OCI-LY3 (cell line): ENCODE data around the gene PTPN11.
"Not testable (repeated sequence)": the region's sequence is repeated elsewhere in the genome, so short reads cannot be mapped to it uniquely, and the experiment has no call there.

Experiments
- H2AFZ ChIP-seq: fragments of 200-600, 300-600 bp; shearing (Covaris generic); 2 replicates; pipeline ENCODE4 v1.6.0; 2014; ENCODE audit warnings: antibody characterized with exemption, low read depth, low read length
- H3K27ac ChIP-seq: fragments of 200-600, 300-600 bp; sonication (generic); 2 replicates; pipeline ENCODE4 v1.5.1; 2014; ENCODE audit warnings: mild to moderate bottlenecking, low read length, moderate library complexity, mixed read lengths
- H3K27me3 ChIP-seq: fragments of 200-600, 300-600 bp; sonication (generic); 2 replicates; pipeline ENCODE4 v1.6.1; 2014; ENCODE audit warnings: low read depth, low read length, mixed read lengths
- H3K36me3 ChIP-seq: fragments of 200-600, 300-600 bp; sonication (generic); replicated peaks from 2 replicates; pipeline ENCODE3; 2014; ENCODE audit warnings: low read depth, low read length, mixed read lengths
- H3K4me1 ChIP-seq: fragments of 300-600, 200-600 bp; sonication (generic); 2 replicates; pipeline ENCODE4 v1.6.1; 2014; ENCODE audit warnings: low read length, mixed read lengths
- H3K4me2 ChIP-seq: fragments of 200-600, 300-600 bp; sonication (generic); 2 replicates; pipeline ENCODE4 v1.6.1; 2014; ENCODE audit warnings: low read length, mixed read lengths
- H3K4me3 ChIP-seq: fragments of 300-600, 200-600 bp; sonication (generic); 2 replicates; pipeline ENCODE4 v1.5.1; 2014; ENCODE audit warnings: antibody characterized with exemption, mild to moderate bottlenecking, low read length, moderate library complexity
- H3K79me2 ChIP-seq: fragments of 300-600, 200-600 bp; shearing (Covaris generic); 2 replicates; pipeline ENCODE4 v1.6.1; 2014; ENCODE audit warnings: mild to moderate bottlenecking, low read length, mixed read lengths
- H3K9ac ChIP-seq: fragments of 300-600, 200-600 bp; shearing (Covaris generic); 2 replicates; pipeline ENCODE4 v1.6.0; 2014; ENCODE audit warnings: mild to moderate bottlenecking, low read length, moderate library complexity
- H3K9me3 ChIP-seq: fragments of 200-600, 300-600 bp; shearing (Covaris generic); 2 replicates; pipeline ENCODE4 v1.6.1; 2014; ENCODE audit warnings: low read length, mixed read lengths; ENCODE audit not compliant: insufficient read depth
- H4K20me1 ChIP-seq: fragments of 200-600, 300-600 bp; sonication (generic); 2 replicates; pipeline ENCODE4 v1.6.1; 2016; ENCODE audit warnings: low read length, mixed read lengths; ENCODE audit not compliant: insufficient read depth
- EZH2phosphoT487 ChIP-seq: fragments of 200-600 bp; shearing (Covaris generic); IDR thresholded peaks from 2 replicates; pipeline ENCODE4 v1.6.1; 2018; ENCODE audit warnings: antibody characterized with exemption, mixed run types, low read depth
- TF ChIP-seq, protein P1 (sequence below): fragments of 200-600, 300-600 bp; sonication (generic); IDR thresholded peaks from 2 replicates; pipeline ENCODE4 v1.5.1; 2014; ENCODE audit warnings: antibody characterized with exemption, low read length, low read depth

Gene PTPN11

GRCh38 chr12:112517730-112518364, 99.1 kb downstream of the PTPN11 start:
- Histone ChIP-seq H3K36me3 (no peaks in the 10 kb centered on the region), H3K4me2 (no peak overlapping the region), H3K9me3 (no peaks in the 10 kb centered on the region), H2AFZ (no peak overlapping the region), H3K4me1 (no peaks in the 10 kb centered on the region), H3K27ac (no peak overlapping the region), H3K27me3 (no peaks in the 10 kb centered on the region), H4K20me1 (no peaks in the 10 kb centered on the region), H3K9ac (no peak overlapping the region), H3K4me3 (no peak overlapping the region), H3K79me2 (no peaks in the 10 kb centered on the region)
- TF ChIP-seq, protein P1, sequence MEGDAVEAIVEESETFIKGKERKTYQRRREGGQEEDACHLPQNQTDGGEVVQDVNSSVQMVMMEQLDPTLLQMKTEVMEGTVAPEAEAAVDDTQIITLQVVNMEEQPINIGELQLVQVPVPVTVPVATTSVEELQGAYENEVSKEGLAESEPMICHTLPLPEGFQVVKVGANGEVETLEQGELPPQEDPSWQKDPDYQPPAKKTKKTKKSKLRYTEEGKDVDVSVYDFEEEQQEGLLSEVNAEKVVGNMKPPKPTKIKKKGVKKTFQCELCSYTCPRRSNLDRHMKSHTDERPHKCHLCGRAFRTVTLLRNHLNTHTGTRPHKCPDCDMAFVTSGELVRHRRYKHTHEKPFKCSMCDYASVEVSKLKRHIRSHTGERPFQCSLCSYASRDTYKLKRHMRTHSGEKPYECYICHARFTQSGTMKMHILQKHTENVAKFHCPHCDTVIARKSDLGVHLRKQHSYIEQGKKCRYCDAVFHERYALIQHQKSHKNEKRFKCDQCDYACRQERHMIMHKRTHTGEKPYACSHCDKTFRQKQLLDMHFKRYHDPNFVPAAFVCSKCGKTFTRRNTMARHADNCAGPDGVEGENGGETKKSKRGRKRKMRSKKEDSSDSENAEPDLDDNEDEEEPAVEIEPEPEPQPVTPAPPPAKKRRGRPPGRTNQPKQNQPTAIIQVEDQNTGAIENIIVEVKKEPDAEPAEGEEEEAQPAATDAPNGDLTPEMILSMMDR, result no peak
- TF ChIP-seq EZH2phosphoT487, result no peak

DNA sequence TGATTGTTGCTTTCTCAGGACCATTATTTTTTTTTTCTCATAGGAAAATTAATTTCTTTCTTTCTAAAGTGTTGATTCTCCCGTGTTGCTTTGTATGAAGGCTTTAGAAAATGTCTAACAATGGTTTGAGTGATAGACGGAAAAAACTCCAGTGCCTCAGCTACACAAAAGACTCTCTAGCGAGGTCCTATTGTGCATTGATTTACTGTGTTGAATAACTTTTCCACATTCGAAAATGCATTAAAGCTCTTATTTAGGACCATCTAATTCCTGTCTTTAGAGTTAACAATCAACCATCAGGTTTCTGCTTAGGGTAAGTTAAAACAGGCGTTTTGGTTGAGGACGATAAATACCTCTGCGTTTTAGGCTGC, 99.6 kb downstream of the PTPN11 start:
- H3K27ac ChIP-seq, result no peak overlapping the region
- H3K4me2 ChIP-seq, result no peak overlapping the region
- TF ChIP-seq, protein P1, result no peak
- no peak for TF ChIP-seq EZH2phosphoT487
- H3K36me3 ChIP-seq, result no peaks in the 10 kb centered on the region
- no peaks in the 10 kb centered on the region for H3K27me3 ChIP-seq
- H2AFZ ChIP-seq, result no peak overlapping the region
- H3K79me2 ChIP-seq, result no peaks in the 10 kb centered on the region
- no peaks in the 10 kb centered on the region for H4K20me1 ChIP-seq
- H3K4me1 ChIP-seq, result no peaks in the 10 kb centered on the region
- no peak overlapping the region for H3K9ac ChIP-seq
- H3K9me3 ChIP-seq, result no peaks in the 10 kb centered on the region
- no peak overlapping the region for H3K4me3 ChIP-seq

DNA sequence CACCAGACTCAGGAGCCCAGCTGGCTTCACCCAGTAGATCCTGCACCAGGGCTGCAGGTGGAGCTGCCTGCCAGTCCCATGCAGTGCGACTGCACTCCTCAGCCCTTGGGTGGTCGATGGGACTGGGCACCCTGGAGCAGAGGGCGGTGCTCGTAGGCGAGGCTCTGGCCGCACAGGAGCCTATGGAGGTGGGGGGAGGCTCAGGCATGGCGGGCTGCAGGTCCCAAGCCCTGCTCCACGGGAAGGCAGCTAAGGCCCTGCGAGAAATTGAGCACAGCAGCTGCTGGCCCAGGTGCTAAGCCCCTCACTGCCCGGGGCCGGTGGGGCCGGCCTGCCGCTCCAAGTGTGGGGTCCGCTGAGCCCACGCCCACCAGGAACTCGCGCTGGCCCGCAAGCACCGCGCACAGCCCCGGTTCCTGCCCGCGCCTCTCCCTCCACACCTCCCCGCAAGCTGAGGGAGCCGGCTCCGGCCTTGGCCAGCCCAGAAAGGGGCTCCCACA, 101.1 kb downstream of the PTPN11 start:
- H4K20me1 ChIP-seq, H3K9me3 ChIP-seq, H3K27ac ChIP-seq, H3K79me2 ChIP-seq, H3K9ac ChIP-seq, H3K36me3 ChIP-seq, H2AFZ ChIP-seq, H3K4me1 ChIP-seq, H3K4me2 ChIP-seq, H3K27me3 ChIP-seq, H3K4me3 ChIP-seq: not testable (repeated sequence)

GRCh38 chr12:112523856-112524255, 105.1 kb downstream of the PTPN11 start:
- H3K4me2 ChIP-seq, result no peak overlapping the region
- TF ChIP-seq, protein P1, result no peak
- no peak for TF ChIP-seq EZH2phosphoT487
- H3K9me3 ChIP-seq, result no peaks in the 10 kb centered on the region
- H3K36me3 ChIP-seq, result no peaks in the 10 kb centered on the region
- no peaks in the 10 kb centered on the region for H3K79me2 ChIP-seq
- no peaks in the 10 kb centered on the region for H4K20me1 ChIP-seq
- no peak overlapping the region for H3K27ac ChIP-seq
- H3K4me1 ChIP-seq, result no peaks in the 10 kb centered on the region
- H3K9ac ChIP-seq, result no peak overlapping the region
- H3K27me3 ChIP-seq, result no peaks in the 10 kb centered on the region
- no peak overlapping the region for H3K4me3 ChIP-seq
- no peak overlapping the region for H2AFZ ChIP-seq

DNA sequence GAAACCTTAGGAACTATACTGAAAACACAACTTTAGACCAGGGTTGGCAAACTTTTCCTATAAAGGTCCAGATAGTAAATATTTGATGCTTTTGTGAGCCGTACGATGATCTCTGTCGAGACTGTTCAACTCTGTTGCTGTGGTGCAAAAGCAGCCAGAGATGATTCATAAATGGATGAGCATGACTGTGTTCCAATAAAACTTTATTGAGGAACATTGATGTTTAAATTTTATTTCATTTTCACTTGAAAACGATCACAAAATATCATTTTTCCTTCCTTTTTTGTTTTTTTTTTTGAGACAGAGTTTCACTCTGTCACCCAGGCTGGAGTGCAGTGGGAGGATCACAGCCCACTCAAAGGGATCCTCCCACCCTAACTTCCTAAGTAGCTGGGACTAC, 105.5 kb downstream of the PTPN11 start:
- no peak overlapping the region for H3K4me2 ChIP-seq
- H3K36me3 ChIP-seq, result no peaks in the 10 kb centered on the region
- H3K4me1 ChIP-seq, result no peaks in the 10 kb centered on the region
- no peak overlapping the region for H3K4me3 ChIP-seq
- TF ChIP-seq, protein P1, result no peak
- no peak for TF ChIP-seq EZH2phosphoT487
- H3K27ac ChIP-seq, result no peak overlapping the region
- H3K27me3 ChIP-seq, result no peaks in the 10 kb centered on the region
- no peak overlapping the region for H3K9ac ChIP-seq
- H4K20me1 ChIP-seq, result no peaks in the 10 kb centered on the region
- no peaks in the 10 kb centered on the region for H3K9me3 ChIP-seq
- H2AFZ ChIP-seq, result no peak overlapping the region
- H3K79me2 ChIP-seq, result no peaks in the 10 kb centered on the region
